HepG2 (cell line): ENCODE data around the gene GTF2I. TPM values are rescaled to one million over a fixed set of nuclear protein-coding genes. Genes with fewer than 3 reads are reported as not detected.

Experiments
- ATF2 ChIP-seq: sonication (generic); formaldehyde crosslinking; IDR thresholded peaks from 2 replicates; pipeline ENCODE4 v1.4.0; 2020; ENCODE audit warnings: missing genetic modification reagents
- CERS6 ChIP-seq: sonication (generic); formaldehyde crosslinking; IDR thresholded peaks from 2 replicates; pipeline ENCODE4 v1.5.0; 2020; ENCODE audit warnings: missing genetic modification reagents
- IRF1 ChIP-seq: sonication (generic); formaldehyde crosslinking; IDR thresholded peaks from 2 replicates; pipeline ENCODE4 v1.4.0; 2020; ENCODE audit warnings: low read depth, mild to moderate bottlenecking, missing genetic modification reagents
- KAT8 ChIP-seq: IDR thresholded peaks from 2 replicates; pipeline ENCODE4 v1.6.1; 2016; ENCODE audit warnings: missing genetic modification reagents, missing compliant biosample characterization
- KDM5A ChIP-seq: fragments of 200-600 bp; sonication (generic); IDR thresholded peaks from 2 replicates; pipeline ENCODE4 v1.7.0; 2018; ENCODE audit warnings: antibody characterized with exemption, mild to moderate bottlenecking, low read length, borderline replicate concordance
- MZF1 ChIP-seq: sonication (generic); formaldehyde crosslinking; IDR thresholded peaks from 2 replicates; pipeline ENCODE4 v1.8.1; 2023; ENCODE audit warnings: mild to moderate bottlenecking, missing genetic modification reagents, borderline replicate concordance
- PHF20 ChIP-seq: sonication (generic); formaldehyde crosslinking; IDR thresholded peaks from 2 replicates; pipeline ENCODE4 v1.5.0; 2020; ENCODE audit warnings: mild to moderate bottlenecking, missing genetic modification reagents
- RARA ChIP-seq: IDR thresholded peaks from 2 replicates; pipeline ENCODE4 v1.6.1; 2016; ENCODE audit warnings: missing genetic modification reagents, missing compliant biosample characterization
- SALL1 ChIP-seq: sonication (generic); formaldehyde crosslinking; IDR thresholded peaks from 2 replicates; pipeline ENCODE4 v1.8.0; 2022; ENCODE audit warnings: mild to moderate bottlenecking, missing genetic modification reagents
- ZBTB39 ChIP-seq: sonication (generic); formaldehyde crosslinking; IDR thresholded peaks from 2 replicates; pipeline ENCODE4 v1.5.0; 2020; ENCODE audit warnings: missing genetic modification reagents
- ZNF333 ChIP-seq: sonication (generic); formaldehyde crosslinking; IDR thresholded peaks from 2 replicates; pipeline ENCODE4 v1.4.0; 2020; ENCODE audit warnings: mild to moderate bottlenecking, missing genetic modification reagents, borderline replicate concordance
- ZNF607 ChIP-seq: sonication (generic); formaldehyde crosslinking; IDR thresholded peaks from 2 replicates; pipeline ENCODE4 v1.5.1; 2020; ENCODE audit warnings: missing genetic modification reagents, mild to moderate bottlenecking, borderline replicate concordance
- ZNF629 ChIP-seq: sonication (generic); formaldehyde crosslinking; conservative IDR thresholded peaks from 2 replicates; pipeline ENCODE4 v1.5.0; 2020; ENCODE audit warnings: missing genetic modification reagents
- ZNF768 ChIP-seq: sonication (generic); formaldehyde crosslinking; IDR thresholded peaks from 2 replicates; pipeline ENCODE4 v1.4.0; 2020; ENCODE audit warnings: missing genetic modification reagents
- ZSCAN5A ChIP-seq: sonication (generic); formaldehyde crosslinking; IDR thresholded peaks from 2 replicates; pipeline ENCODE4 v1.8.0; 2022; ENCODE audit warnings: mild to moderate bottlenecking, missing genetic modification reagents, borderline replicate concordance
- polyA plus RNA-seq, 8 experiments: library from polyadenylated mRNA; depleted of rRNA in 3 of 8; stranded (reverse) in 7 of 8; unstranded in 1 of 8; fragments of >200 nt; fragmentation: Illumina TruSeq in 4 of 8; extraction: Trizol in 4 of 8; gene quantifications; 2 replicates each; pipeline versions ENCODE4 v1.2.1 to v1.2.3, GENCODE V29; 2011 to 2016; ENCODE audit warnings: low read depth in 4 of 8, missing spikeins in 1 of 8, mixed read lengths in 1 of 8; ENCODE audit not compliant: insufficient read depth in 1 of 8
- total RNA-seq, 5 experiments: library from RNA; depleted of rRNA; stranded (reverse); fragments of >200 nt; fragmentation: Illumina TruSeq; extraction: Trizol; gene quantifications; 2 replicates each; pipeline ENCODE4 v1.2.3, GENCODE V29; 2016; ENCODE audit warnings: low read depth in 1 of 5
- TF ChIP-seq, protein P1 (sequence below): sonication (generic); formaldehyde crosslinking; IDR thresholded peaks from 2 replicates; pipeline ENCODE4 v1.8.1; 2023; ENCODE audit warnings: missing genetic modification reagents, mild to moderate bottlenecking, borderline replicate concordance
- TF ChIP-seq, protein P2 (sequence below): IDR thresholded peaks from 2 replicates; pipeline ENCODE4 v1.6.1; 2016; ENCODE audit warnings: mild to moderate bottlenecking
- TF ChIP-seq, protein P3 (sequence below): sonication (generic); formaldehyde crosslinking; IDR thresholded peaks from 2 replicates; pipeline ENCODE4 v1.5.0; 2020; ENCODE audit warnings: mild to moderate bottlenecking, low read depth, missing genetic modification reagents, borderline replicate concordance

Gene GTF2I
- total and polyA plus RNA-seq, 2 of the 13 experiments (the other 11 are each of a cell fraction or from before 2014, with no cell fraction given): 74.6 to 125 TPM

GRCh38 chr7:74656837-74657691, 454 bp upstream of the GTF2I start (continued):
- TF ChIP-seq ZSCAN5A (CRISPR knock-in tag): no peak
- 0 out of 2 replicates have a peak, but pooled peaks have one; percentile 20 for TF ChIP-seq ZNF333 (CRISPR knock-in tag)
- peak; percentile 30; the same call in 1 of the 2 replicates for TF ChIP-seq MZF1
- no peak for TF ChIP-seq ZBTB39 (CRISPR knock-in tag)
- TF ChIP-seq RARA (CRISPR knock-in tag): no peak; the same call in 1 of the 2 replicates
- no peak for TF ChIP-seq ZNF629 (CRISPR knock-in tag)
- peak; percentile 71; the same call in 1 of the 2 replicates for TF ChIP-seq ZNF768 (CRISPR knock-in tag)
- TF ChIP-seq IRF1 (CRISPR knock-in tag): no peak
- TF ChIP-seq ATF2 (CRISPR knock-in tag): peak; percentile 11; the same call in 1 of the 2 replicates
- no peak for TF ChIP-seq KDM5A
- TF ChIP-seq SALL1 (CRISPR knock-in tag): peak; percentile 85
- TF ChIP-seq, protein P1, sequence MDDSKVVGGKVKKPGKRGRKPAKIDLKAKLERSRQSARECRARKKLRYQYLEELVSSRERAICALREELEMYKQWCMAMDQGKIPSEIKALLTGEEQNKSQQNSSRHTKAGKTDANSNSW (CRISPR knock-in tag): no peak
- TF ChIP-seq, protein P2, sequence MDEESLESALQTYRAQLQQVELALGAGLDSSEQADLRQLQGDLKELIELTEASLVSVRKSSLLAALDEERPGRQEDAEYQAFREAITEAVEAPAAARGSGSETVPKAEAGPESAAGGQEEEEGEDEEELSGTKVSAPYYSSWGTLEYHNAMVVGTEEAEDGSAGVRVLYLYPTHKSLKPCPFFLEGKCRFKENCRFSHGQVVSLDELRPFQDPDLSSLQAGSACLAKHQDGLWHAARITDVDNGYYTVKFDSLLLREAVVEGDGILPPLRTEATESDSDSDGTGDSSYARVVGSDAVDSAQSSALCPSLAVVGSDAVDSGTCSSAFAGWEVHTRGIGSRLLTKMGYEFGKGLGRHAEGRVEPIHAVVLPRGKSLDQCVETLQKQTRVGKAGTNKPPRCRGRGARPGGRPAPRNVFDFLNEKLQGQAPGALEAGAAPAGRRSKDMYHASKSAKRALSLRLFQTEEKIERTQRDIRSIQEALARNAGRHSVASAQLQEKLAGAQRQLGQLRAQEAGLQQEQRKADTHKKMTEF (CRISPR knock-in tag): peak; percentile 90
- no peak for TF ChIP-seq CERS6 (CRISPR knock-in tag)
- TF ChIP-seq PHF20 (CRISPR knock-in tag): 0 out of 2 replicates have a peak, but pooled peaks have one; percentile 31
- peak; percentile 60; the same call in 1 of the 2 replicates for TF ChIP-seq ZNF607
- peak; percentile 83 for TF ChIP-seq KAT8 (CRISPR knock-in tag)
- TF ChIP-seq, protein P3, sequence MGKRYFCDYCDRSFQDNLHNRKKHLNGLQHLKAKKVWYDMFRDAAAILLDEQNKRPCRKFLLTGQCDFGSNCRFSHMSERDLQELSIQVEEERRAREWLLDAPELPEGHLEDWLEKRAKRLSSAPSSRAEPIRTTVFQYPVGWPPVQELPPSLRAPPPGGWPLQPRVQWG (CRISPR knock-in tag): no peak
